KMS-11 (cell line): ENCODE measurements around the gene CASTOR1.

Experiments
- H2AFZ ChIP-seq: fragments of 200-600 bp; sonication (generic); 2 replicates; pipeline ENCODE4 v1.6.1; 2016; ENCODE audit warnings: antibody characterized with exemption, mixed run types, low read depth
- H3K27ac ChIP-seq: fragments of 200-600 bp; sonication (generic); 2 replicates; pipeline ENCODE4 v1.6.1; 2016; ENCODE audit warnings: mild to moderate bottlenecking, mixed run types
- H3K27me3 ChIP-seq: fragments of 200-600 bp; sonication (generic); 2 replicates; pipeline ENCODE4 v1.6.1; 2017; ENCODE audit warnings: mild to moderate bottlenecking, low read depth, mixed run types, moderate library complexity; ENCODE audit not compliant: insufficient read depth
- H3K36me3 ChIP-seq: fragments of 200-600 bp; sonication (generic); 2 replicates; pipeline ENCODE4 v1.6.1; 2017; ENCODE audit warnings: mild to moderate bottlenecking, mixed run types; ENCODE audit not compliant: insufficient read depth
- H3K4me1 ChIP-seq: fragments of 200-600 bp; sonication (generic); 2 replicates; pipeline ENCODE4 v1.6.1; 2016; ENCODE audit warnings: mild to moderate bottlenecking, low read depth, mixed run types; ENCODE audit not compliant: poor library complexity, severe bottlenecking
- H3K4me2 ChIP-seq: fragments of 200-600 bp; sonication (generic); 2 replicates; pipeline ENCODE4 v1.7.0; 2016; ENCODE audit warnings: mild to moderate bottlenecking, mixed run types
- H3K4me3 ChIP-seq: fragments of 200-600 bp; sonication (generic); IDR thresholded peaks from 2 replicates; pipeline ENCODE4 v1.6.1; 2017; ENCODE audit warnings: low read depth, low read length, mixed read lengths; ENCODE audit not compliant: insufficient read depth
- H3K79me2 ChIP-seq: fragments of 200-600 bp; sonication (generic); 2 replicates; pipeline ENCODE4 v1.6.1; 2016; ENCODE audit warnings: low read depth, mixed run types; ENCODE audit not compliant: insufficient read depth
- H3K9ac ChIP-seq: fragments of 200-600 bp; sonication (generic); 2 replicates; pipeline ENCODE4 v1.6.1; 2016; ENCODE audit warnings: mild to moderate bottlenecking, mixed run types
- H4K20me1 ChIP-seq: fragments of 200-600 bp; sonication (generic); 2 replicates; pipeline ENCODE4 v1.6.1; 2016; ENCODE audit warnings: mild to moderate bottlenecking, mixed run types; ENCODE audit not compliant: insufficient read depth
- CTCF ChIP-seq: fragments of 200-600 bp; sonication (generic); conservative IDR thresholded peaks from 2 replicates; pipeline ENCODE4 v1.6.1; 2017; ENCODE audit warnings: low read depth, mild to moderate bottlenecking, antibody characterized with exemption, low read length, moderate library complexity, mixed read lengths

The CASTOR1 gene

GRCh38 chr22:30262112-30262511, 27.2 kb downstream of the CASTOR1 start:
- no peak overlapping the region for H2AFZ ChIP-seq
- H3K4me1 ChIP-seq, result peaks cover 20% of the 10 kb centered on the region
- no peak overlapping the region for H3K9ac ChIP-seq
- no peak overlapping the region for H3K4me2 ChIP-seq
- no peaks in the 10 kb centered on the region for H3K36me3 ChIP-seq
- H3K79me2 ChIP-seq, result peaks cover 7% of the 10 kb centered on the region; the same call in 1 of the 2 replicates
- H3K4me3 ChIP-seq, result no peak overlapping the region
- no peaks in the 10 kb centered on the region for H4K20me1 ChIP-seq
- H3K27ac ChIP-seq, result no peak overlapping the region
- no peak for TF ChIP-seq CTCF
- H3K27me3 ChIP-seq, result no peaks in the 10 kb centered on the region

GRCh38 chr22:30261134-30261533, 28.2 kb downstream of the CASTOR1 start:
- no peak overlapping the region for H3K4me2 ChIP-seq
- peaks cover 7% of the 10 kb centered on the region; the same call in 1 of the 2 replicates for H3K79me2 ChIP-seq
- H3K27ac ChIP-seq, result no peak overlapping the region
- no peaks in the 10 kb centered on the region for H3K27me3 ChIP-seq
- no peak overlapping the region for H2AFZ ChIP-seq
- H3K4me1 ChIP-seq, result peaks cover 20% of the 10 kb centered on the region
- no peak overlapping the region for H3K4me3 ChIP-seq
- H3K9ac ChIP-seq, result no peak overlapping the region
- no peak for TF ChIP-seq CTCF
- no peaks in the 10 kb centered on the region for H3K36me3 ChIP-seq
- no peaks in the 10 kb centered on the region for H4K20me1 ChIP-seq

GRCh38 chr22:30260682-30261081, 28.6 kb downstream of the CASTOR1 start:
- Histone ChIP-seq H3K36me3 (no peaks in the 10 kb centered on the region), H3K4me3 (no peak overlapping the region), H3K4me2 (no peak overlapping the region), H2AFZ (no peak overlapping the region), H3K9ac (no peak overlapping the region), H3K27ac (no peak overlapping the region), H3K27me3 (no peaks in the 10 kb centered on the region), H3K79me2 (peaks cover 5% of the 10 kb centered on the region; the same call in 1 of the 2 replicates), H3K4me1 (peaks cover 20% of the 10 kb centered on the region), H4K20me1 (no peaks in the 10 kb centered on the region)
- TF ChIP-seq CTCF, result no peak

- Histone ChIP-seq H3K27me3 (no peaks in the 10 kb centered on the region), H3K4me3 (no peak overlapping the region), H3K27ac (no peak overlapping the region), H4K20me1 (no peaks in the 10 kb centered on the region), H3K4me2 (no peak overlapping the region), H3K9ac (no peak overlapping the region), H3K36me3 (no peaks in the 10 kb centered on the region), H2AFZ (no peak overlapping the region), H3K79me2 (peaks cover under 1% of the 10 kb centered on the region; the same call in 1 of the 2 replicates), H3K4me1 (peaks cover 17% of the 10 kb centered on the region)
- TF ChIP-seq CTCF, result no peak
Observed at GRCh38 chr22:30260276-30260675, 29.0 kb downstream of the CASTOR1 start.
